Smooth muscle cell of the brain vasculature (primary cell): ENCODE data around the gene GABBR1.
A peak's percentile ranks its signal among the peaks of the same experiment; 100 is the strongest.

Experiments used
- DNase-seq: peaks from one replicate; pipeline ENCODE4 v3.0.0-alpha.2; 2012; ENCODE audit warnings: low read depth, low spot score

GABBR1 gene

GRCh38 chr6:29653452-29654038 lies 20.6 kb upstream of the GABBR1 start:
- peak; percentile 56 for DNase-seq

GRCh38 chr6:29652198-29652584 lies 19.2 kb upstream of the GABBR1 start:
- DNase-seq, result no peak

GRCh38 chr6:29651413-29652197 lies 18.6 kb upstream of the GABBR1 start:
- no peak for DNase-seq

GRCh38 chr6:29649701-29650673 lies 17.0 kb upstream of the GABBR1 start:
- DNase-seq, result peak; percentile 92

- no peak for DNase-seq
These were observed 15.1 kb upstream of the GABBR1 start for GRCh38 chr6:29647927-29648642.

GRCh38 chr6:29641430-29642148 lies 8.6 kb upstream of the GABBR1 start:
- no peak for DNase-seq

- DNase-seq, result no peak
These were observed 4.3 kb upstream of the GABBR1 start for GRCh38 chr6:29637247-29637646.

GRCh38 chr6:29633534-29633905 lies 537 bp upstream of the GABBR1 start:
- no peak for DNase-seq

- no peak for DNase-seq
These were observed 887 bp downstream of the GABBR1 start for GRCh38 chr6:29631860-29632731.

- no peak for DNase-seq
These were observed 1.7 kb downstream of the GABBR1 start for GRCh38 chr6:29631209-29631810.

GRCh38 chr6:29630315-29630714 lies 2.7 kb downstream of the GABBR1 start:
- no peak for DNase-seq

GRCh38 chr6:29629571-29629970 lies 3.4 kb downstream of the GABBR1 start:
- DNase-seq, result no peak

- DNase-seq, result no peak
These were observed 4.3 kb downstream of the GABBR1 start for GRCh38 chr6:29628419-29629281.

GRCh38 chr6:29627755-29628418 lies 5.1 kb downstream of the GABBR1 start:
- no peak for DNase-seq

- no peak for DNase-seq
These were observed 5.8 kb downstream of the GABBR1 start for GRCh38 chr6:29626948-29627754.

- no peak for DNase-seq
These were observed 7.5 kb downstream of the GABBR1 start for GRCh38 chr6:29625337-29625930.

GRCh38 chr6:29624520-29624961 lies 8.4 kb downstream of the GABBR1 start:
- DNase-seq, result no peak
